Measurements from ENCODE around the gene NCOR2.

NCOR2 gene

DNA sequence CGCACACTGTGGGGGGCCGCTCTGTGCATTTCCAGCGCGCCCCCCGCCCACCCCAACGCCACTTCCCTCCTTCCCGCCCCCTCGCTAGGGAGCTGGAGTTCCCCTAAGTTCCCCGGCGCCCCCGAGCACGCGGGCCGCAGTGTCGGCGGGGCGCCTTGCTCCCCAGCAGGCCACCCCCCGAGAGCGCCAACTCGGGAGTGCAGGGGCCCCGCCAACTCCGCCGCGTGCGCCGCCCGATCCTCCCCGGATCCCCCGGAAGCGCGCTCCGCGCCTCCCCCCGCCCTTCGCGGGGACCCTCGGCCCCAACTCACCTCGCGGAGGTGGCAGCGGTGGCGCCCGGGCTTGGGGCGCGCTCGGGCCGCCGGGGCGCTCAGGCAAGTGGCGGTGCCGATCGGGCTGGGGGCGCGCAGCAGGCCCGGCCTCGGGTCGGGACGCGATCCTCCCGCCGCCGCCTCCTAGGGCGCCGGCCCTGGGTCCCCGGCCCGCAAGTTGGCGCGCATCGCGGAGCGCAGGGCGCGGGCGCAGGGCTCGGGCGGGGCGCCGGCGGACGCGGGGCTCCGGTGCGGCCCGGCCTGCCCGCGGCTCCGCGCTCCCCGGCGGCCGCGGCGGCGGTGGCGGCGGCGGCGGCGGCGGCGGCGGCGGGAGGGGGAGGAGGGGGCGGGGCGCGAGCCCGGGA lies at the start of gene NCOR2:
NCOR2 (minus strand) TSS at position 616 of the 676 bp plus-strand sequence. CDS start 72,361 bp downstream, outside the sequence.
- H3K36me3 ChIP-seq, result peaks cover 0 to 13% (median 5%) of the 10 kb centered on the region in 11 experiments; a peak in 8 of 22 replicates
- H3K9ac ChIP-seq, result peak within 1 kb of the TSS; percentile 93 to 98 (median 96)
- H3K4me3 ChIP-seq, result peak within 1 kb of the TSS; percentile 84 to 98 (median 94)
- H4K20me1 ChIP-seq, result peaks cover 41 to 47% (median 45%) of the 10 kb centered on the region in 11 experiments
- TF ChIP-seq Cebpa-rat (IDR thresholded peaks at IDR 0.05), result no peak
- H3K27ac ChIP-seq, result peak within 1 kb of the TSS; percentile 83 to 97 (median 96)
- peaks cover 51 to 76% (median 66%) of the 10 kb centered on the region in 10 experiments for H3K4me1 ChIP-seq
- H3K4me2 ChIP-seq, result peak within 1 kb of the TSS; percentile 92 to 100 (median 97)
- H3K27me3 ChIP-seq, result 0 out of 22 replicates have a peak, but pooled peaks cover 0 to 9% (median 0%) of the 10 kb centered on the region in 11 experiments
- H3K9me3 ChIP-seq (replicated peaks in 1 of 11), result no peaks in the 10 kb centered on the region

DNA sequence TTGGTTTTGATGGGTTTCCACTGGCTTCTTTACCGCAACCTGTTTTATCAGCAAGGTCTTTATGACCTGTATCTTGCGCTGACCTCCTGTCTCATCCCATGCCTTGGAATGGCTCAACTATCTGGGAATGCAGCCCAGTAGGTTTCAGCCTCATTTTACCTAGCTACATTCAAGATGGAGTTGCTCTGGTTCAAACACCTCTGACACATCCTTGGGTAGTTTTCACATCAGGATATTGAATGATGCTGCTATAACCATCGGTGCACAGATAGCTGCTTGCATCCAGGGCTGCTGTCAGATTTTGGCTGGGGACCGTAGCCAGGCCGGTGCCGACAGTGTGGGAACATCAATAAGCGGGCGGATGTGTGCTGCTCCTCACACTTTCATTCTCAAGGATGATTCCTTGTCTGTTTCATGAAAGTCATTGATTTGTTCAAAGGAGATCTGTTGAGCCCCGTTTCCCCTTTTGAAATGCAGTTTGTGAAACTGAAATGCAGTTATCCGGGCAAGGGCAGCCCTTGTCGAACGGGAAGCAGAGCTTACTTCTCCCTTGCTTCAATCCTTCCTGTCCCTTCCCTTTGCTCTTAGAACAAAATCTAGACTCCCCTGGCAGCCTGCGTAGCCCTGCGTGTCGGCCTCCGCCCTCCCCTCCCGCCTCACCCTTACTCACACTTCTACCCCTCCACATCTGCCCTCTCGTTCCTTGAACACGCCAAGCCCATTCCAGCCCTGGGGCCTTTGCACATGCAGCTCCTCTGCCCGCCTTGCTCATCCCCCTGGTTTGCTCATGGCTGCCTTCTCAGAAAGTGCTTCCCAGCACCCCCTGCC lies 49.2 kb upstream of the NCOR2 start:
- H4K20me1 ChIP-seq, result no peaks in the 10 kb centered on the region
- TF ChIP-seq Cebpa-rat (IDR thresholded peaks at IDR 0.05), result no peak
- no peaks in the 10 kb centered on the region for H3K36me3 ChIP-seq
- no peaks in the 10 kb centered on the region for H3K27me3 ChIP-seq
- H3K9ac ChIP-seq, result peak overlapping the region in 6 of 11 experiments; percentile 1 to 49 (median 34); a peak in 7 of 22 replicates
- H3K4me3 ChIP-seq, result peak overlapping the region in 1 of 10 experiments; percentile 3; a peak in 1 of 20 replicates
- H3K4me2 ChIP-seq, result peak overlapping the region; percentile 5 to 82 (median 57); a peak in 20 of 22 replicates
- H3K27ac ChIP-seq, result peak overlapping the region in 6 of 11 experiments; percentile 1 to 70 (median 54); a peak in 10 of 22 replicates
- peaks cover 9 to 29% (median 20%) of the 10 kb centered on the region in 10 experiments; a peak in 18 of 20 replicates for H3K4me1 ChIP-seq
- peaks cover 6 to 20% (median 11%) of the 10 kb centered on the region in 11 experiments; a peak in 19 of 22 replicates for H3K9me3 ChIP-seq (replicated peaks in 1 of 11)

DNA sequence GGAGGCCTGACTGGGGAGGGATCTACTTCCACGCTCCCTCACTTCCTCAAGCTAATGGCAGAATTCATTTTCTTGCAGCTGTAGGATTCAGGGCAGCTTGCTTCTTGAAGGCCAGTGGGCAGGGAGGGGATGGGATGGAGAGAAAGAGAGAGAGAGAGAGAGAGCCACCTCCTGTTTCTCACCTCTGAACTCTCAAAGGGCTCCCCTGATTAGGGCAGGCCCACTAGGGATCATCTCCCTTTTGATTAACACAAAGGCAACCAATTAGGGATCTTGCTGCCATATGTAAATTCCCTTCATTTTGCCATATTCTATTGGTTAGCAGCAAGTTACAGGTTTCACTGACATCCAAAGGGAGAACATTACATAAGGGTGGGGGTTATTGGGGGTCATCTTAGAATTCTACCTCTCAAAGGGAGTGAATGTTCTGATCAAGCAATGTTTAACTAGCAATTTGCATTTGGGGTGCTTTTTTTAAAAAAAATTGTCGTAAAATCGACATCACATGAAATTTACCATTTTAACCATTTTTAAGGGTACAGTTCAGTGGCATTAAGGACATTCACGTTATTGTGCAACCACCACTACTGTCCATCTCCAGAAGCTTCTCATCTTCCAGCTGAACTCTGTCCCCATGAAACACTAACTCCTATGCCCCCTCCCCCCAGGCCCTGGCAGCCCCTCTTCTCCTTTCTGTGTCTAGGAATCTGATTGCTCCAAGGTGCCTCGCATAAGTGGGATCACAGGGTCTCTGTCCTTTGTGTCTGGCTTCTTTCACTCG lies 47.3 kb upstream of the NCOR2 start:
- H3K36me3 ChIP-seq, result no peaks in the 10 kb centered on the region
- no peak overlapping the region for H3K27ac ChIP-seq
- TF ChIP-seq Cebpa-rat (IDR thresholded peaks at IDR 0.05), result no peak
- peaks cover 6 to 20% (median 11%) of the 10 kb centered on the region in 11 experiments; a peak in 19 of 22 replicates for H3K9me3 ChIP-seq (replicated peaks in 1 of 11)
- peaks cover 21 to 40% (median 31%) of the 10 kb centered on the region in 10 experiments for H3K4me1 ChIP-seq
- no peak overlapping the region for H3K9ac ChIP-seq
- H3K4me2 ChIP-seq, result no peak overlapping the region
- no peak overlapping the region for H3K4me3 ChIP-seq
- peaks cover 0 to 5% (median 0%) of the 10 kb centered on the region in 11 experiments; a peak in 1 of 22 replicates for H4K20me1 ChIP-seq
- H3K27me3 ChIP-seq, result peaks cover 0 to 10% (median 0%) of the 10 kb centered on the region in 11 experiments; a peak in 5 of 22 replicates

DNA sequence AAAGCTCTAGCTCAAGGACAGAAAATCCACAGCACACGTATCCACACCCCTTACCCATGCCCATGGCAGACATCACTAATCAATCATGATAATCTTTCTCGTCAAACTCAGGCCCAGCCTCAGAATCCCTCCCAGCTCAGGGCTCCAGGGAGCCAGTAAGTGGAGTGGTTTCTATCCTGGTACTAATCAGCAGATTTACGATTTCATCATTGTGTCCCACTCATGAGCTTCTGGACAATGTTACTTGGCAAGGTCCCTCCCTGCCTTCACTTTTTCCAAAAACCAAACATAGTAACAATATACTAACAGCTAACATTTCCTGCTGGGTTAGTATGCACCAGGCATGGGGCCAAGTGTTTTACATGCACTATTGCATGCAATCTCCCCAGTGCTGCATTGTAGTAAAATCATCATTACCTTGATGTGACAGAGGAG lies 45.8 kb upstream of the NCOR2 start:
- H3K4me3 ChIP-seq, result no peak overlapping the region
- H3K4me2 ChIP-seq, result peak overlapping the region in 2 of 11 experiments; percentile 2 to 4; a peak in 1 of 22 replicates
- no peak overlapping the region for H3K27ac ChIP-seq
- no peaks in the 10 kb centered on the region for H3K36me3 ChIP-seq
- peaks cover 6 to 20% (median 11%) of the 10 kb centered on the region in 11 experiments; a peak in 19 of 22 replicates for H3K9me3 ChIP-seq (replicated peaks in 1 of 11)
- TF ChIP-seq Cebpa-rat (IDR thresholded peaks at IDR 0.05), result no peak
- peaks cover 36 to 55% (median 46%) of the 10 kb centered on the region in 10 experiments for H3K4me1 ChIP-seq
- H3K9ac ChIP-seq, result no peak overlapping the region
- H4K20me1 ChIP-seq, result peaks cover 0 to 10% (median 0%) of the 10 kb centered on the region in 11 experiments; a peak in 5 of 22 replicates
- peaks cover 0 to 15% (median 0%) of the 10 kb centered on the region in 11 experiments; a peak in 5 of 22 replicates for H3K27me3 ChIP-seq

DNA sequence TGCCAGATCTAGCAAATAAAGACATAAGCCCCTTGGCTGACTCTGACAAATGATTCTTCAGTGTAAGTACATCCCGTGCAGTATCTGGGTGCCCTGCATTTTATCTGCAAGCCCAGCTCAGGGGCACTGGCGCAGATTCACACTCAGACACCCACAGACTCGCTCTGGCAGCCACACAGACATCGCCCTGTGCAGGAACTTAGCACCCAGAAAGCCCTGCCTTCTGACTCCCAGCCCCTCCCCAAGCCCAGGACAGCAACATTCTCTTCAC lies 44.9 kb upstream of the NCOR2 start:
- no peak overlapping the region for H3K27ac ChIP-seq
- H4K20me1 ChIP-seq, result peaks cover 0 to 10% (median 0%) of the 10 kb centered on the region in 11 experiments; a peak in 5 of 22 replicates
- no peak overlapping the region for H3K4me2 ChIP-seq
- H3K9me3 ChIP-seq (replicated peaks in 1 of 11), result peaks cover 6 to 20% (median 11%) of the 10 kb centered on the region in 11 experiments; a peak in 19 of 22 replicates
- H3K4me1 ChIP-seq, result peaks cover 40 to 58% (median 51%) of the 10 kb centered on the region in 10 experiments
- no peaks in the 10 kb centered on the region for H3K36me3 ChIP-seq
- H3K4me3 ChIP-seq, result no peak overlapping the region
- TF ChIP-seq Cebpa-rat (IDR thresholded peaks at IDR 0.05), result no peak
- H3K9ac ChIP-seq, result no peak overlapping the region
- peaks cover 0 to 15% (median 0%) of the 10 kb centered on the region in 11 experiments; a peak in 5 of 22 replicates for H3K27me3 ChIP-seq

DNA sequence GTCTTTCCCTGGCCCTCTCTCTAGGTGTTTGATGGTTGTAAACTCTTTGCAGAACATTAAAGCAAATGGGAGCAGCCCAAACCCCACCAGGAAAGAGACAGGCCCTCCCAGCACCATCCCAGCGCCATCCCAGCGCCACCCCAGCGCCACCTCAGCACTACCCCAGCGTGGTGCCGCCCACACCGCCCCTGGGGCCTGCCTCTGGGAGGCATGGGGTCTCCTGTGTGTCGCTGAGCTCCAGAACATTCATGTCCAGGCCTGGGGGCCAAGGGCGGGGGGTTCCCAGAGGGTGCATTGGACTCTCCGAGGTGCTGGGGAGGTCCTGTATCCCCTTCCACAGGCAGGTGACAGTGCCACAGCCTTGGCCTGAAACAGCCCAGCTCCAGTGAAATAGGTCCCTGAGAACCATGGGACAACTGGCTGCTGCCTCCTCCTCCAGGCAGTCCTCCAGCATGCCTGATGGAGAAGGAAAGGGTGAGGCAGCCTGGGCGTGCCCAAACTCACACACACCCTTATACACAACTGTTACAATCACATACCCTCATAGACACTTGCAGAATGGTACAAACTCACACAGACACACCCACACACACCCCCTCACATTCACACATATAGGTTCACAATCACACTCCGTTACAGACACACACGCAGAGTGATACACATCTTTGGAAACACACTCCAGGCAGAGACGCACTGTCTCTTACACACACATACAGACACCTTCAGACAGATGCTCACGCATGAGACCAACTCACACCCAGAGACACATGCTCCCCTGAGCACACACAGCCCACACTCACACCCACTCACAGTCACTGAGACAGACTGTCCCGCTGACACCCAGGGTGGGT lies 44.4 kb upstream of the NCOR2 start:
- TF ChIP-seq Cebpa-rat (IDR thresholded peaks at IDR 0.05), result no peak
- Histone ChIP-seq H3K4me3 (no peak overlapping the region), H3K4me1 (peaks cover 34 to 53% (median 47%) of the 10 kb centered on the region in 10 experiments), H3K9ac (no peak overlapping the region), H3K36me3 (no peaks in the 10 kb centered on the region), H3K27ac (no peak overlapping the region), H3K9me3 (replicated peaks in 1 of 11) (peaks cover 6 to 20% (median 11%) of the 10 kb centered on the region in 11 experiments; a peak in 19 of 22 replicates), H4K20me1 (peaks cover 0 to 10% (median 0%) of the 10 kb centered on the region in 11 experiments; a peak in 5 of 22 replicates), H3K4me2 (no peak overlapping the region), H3K27me3 (peaks cover 0 to 15% (median 0%) of the 10 kb centered on the region in 11 experiments; a peak in 5 of 22 replicates)
